ENCODE results near the gene HOXD3.

Gene HOXD3

DNA sequence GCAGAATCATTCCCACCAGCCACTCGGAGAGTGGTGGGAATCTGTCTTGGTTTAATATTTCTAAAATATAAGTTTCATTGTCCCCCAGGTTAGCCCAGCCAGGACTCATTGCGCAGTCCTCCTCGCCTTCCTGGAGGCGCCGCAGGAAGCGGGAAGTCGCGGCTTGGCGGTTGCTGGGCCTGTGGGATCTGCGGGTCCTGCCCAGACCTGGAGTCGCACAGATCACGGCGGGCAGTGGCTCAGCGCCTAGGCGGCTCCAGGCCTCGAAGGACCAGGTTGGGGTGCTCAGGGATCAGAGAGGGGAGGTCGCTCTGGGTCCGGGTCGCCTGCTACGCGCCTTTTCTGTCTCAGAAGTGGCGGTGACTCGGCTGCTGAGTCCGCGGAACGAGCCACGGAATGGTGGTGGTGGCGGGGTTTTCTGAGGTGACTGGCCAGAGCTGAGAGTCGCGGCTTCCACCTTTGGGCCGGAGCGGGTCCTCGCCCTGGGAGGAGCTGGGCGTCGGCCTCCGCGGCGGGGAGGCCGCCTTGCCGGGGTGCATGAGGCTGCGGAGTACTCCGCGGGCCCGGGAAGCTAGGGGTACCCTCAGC lies 2.6 kb downstream of the HOXD3 start:
- H3K27ac Mint-ChIP-seq = peak overlapping the region; percentile 95 to 99 (median 99)
- TF ChIP-seq, protein P1, sequence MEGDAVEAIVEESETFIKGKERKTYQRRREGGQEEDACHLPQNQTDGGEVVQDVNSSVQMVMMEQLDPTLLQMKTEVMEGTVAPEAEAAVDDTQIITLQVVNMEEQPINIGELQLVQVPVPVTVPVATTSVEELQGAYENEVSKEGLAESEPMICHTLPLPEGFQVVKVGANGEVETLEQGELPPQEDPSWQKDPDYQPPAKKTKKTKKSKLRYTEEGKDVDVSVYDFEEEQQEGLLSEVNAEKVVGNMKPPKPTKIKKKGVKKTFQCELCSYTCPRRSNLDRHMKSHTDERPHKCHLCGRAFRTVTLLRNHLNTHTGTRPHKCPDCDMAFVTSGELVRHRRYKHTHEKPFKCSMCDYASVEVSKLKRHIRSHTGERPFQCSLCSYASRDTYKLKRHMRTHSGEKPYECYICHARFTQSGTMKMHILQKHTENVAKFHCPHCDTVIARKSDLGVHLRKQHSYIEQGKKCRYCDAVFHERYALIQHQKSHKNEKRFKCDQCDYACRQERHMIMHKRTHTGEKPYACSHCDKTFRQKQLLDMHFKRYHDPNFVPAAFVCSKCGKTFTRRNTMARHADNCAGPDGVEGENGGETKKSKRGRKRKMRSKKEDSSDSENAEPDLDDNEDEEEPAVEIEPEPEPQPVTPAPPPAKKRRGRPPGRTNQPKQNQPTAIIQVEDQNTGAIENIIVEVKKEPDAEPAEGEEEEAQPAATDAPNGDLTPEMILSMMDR (IDR thresholded peaks at IDR 0.05; ENCODE audit: unreplicated experiment in 3 of 3) = no peak
- peaks cover 24% of the 10 kb centered on the region for H3K36me3 Mint-ChIP-seq (ENCODE audit: low read depth)
- H3K9me3 Mint-ChIP-seq = no peaks in the 10 kb centered on the region
- peaks cover 73% of the 10 kb centered on the region for H3K4me1 Mint-ChIP-seq
- peak overlapping the region; percentile 84 to 89 (median 88) for H3K4me3 Mint-ChIP-seq
- H3K27me3 Mint-ChIP-seq (ENCODE audit: low read depth) = peaks cover 19% of the 10 kb centered on the region

DNA sequence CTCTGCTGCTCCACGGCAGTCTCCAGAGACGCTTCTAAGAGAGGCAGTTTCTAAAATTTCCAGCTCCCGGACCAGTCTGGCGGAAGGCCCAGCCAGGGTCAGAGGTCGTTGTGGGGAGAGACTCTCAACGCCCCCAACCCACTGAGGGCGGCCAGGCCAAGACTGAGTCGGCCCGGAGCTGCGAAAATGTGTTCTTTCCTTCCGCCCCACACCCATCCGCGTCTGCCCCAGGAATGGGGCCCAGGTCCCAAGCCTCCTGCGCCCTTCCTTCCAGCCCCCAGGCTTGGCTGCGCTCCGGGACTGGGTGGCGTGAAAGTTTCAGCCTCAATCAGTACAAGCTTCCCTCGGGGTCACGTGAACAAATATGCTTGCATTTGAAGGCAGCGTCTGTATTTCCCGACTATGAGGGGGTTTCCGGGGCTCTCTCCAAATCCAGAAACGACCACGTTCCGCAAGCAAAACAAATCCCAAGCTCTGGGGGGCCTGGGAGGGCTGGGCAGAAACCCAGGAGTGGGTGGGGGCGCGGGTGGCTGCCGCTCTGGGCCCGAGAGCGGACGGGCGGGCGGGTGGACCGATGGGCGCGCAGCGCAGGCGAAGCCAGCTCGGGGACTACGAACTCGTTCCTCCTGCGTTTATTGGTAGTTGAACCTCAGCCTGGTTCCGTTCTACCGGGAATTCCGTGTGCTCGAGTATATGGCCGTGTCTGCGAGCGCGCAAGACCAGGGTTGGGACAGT lies 3.3 kb downstream of the HOXD3 start:
- Mint-ChIP-seq H3K9me3 (no peaks in the 10 kb centered on the region), H3K4me1 (peaks cover 73% of the 10 kb centered on the region), H3K4me3 (peak overlapping the region; percentile 84 to 89 (median 88)), H3K36me3 (ENCODE audit: low read depth) (peaks cover 18% of the 10 kb centered on the region), H3K27me3 (ENCODE audit: low read depth) (peaks cover 19% of the 10 kb centered on the region), H3K27ac (peak overlapping the region; percentile 95 to 99 (median 99))
- TF ChIP-seq, protein P1 (IDR thresholded peaks at IDR 0.05; ENCODE audit: unreplicated experiment in 3 of 3) = no peak

DNA sequence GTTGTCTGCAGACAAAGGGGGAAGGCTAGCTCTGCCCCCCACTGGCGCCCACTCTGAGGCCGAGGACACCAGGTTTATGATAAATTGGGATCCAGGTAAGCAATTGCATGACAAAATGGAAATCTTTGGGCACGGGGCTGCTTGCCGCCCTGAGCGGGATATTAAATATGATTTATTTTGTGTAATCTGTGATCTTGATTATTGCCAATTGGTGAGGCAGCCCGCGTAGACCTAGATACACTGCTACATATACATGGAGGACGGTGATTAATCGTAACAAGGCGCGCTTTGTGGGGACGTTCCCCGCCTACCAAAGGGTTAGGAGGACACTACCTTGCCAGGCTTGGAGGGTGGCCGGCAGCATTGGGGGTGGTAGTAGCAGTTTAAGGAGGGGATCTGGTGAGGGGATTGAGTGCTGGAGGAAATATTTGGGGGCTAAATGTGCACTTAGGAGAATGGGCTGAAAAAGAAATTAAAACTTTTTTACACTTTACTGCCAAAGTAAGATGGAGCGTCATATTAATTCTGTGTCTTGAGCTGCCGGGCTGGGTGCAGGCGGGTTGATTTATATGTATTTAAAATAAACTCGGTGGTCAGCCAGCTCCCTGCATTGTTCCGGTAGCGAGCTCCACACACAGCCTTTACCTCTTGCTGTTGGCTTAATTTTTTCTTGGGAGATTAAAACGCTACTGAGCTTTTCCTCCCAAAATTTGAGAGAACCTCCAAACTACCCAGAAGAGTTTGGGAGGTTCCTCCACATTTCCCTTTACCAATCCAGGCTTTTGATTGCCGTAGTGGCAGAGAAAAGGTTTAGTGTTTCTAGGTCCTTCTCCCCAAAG lies 4.1 kb downstream of the HOXD3 start:
- Mint-ChIP-seq H3K9me3 (no peaks in the 10 kb centered on the region), H3K27ac (peak overlapping the region; percentile 95 to 99 (median 99)), H3K4me1 (peaks cover 73% of the 10 kb centered on the region), H3K27me3 (ENCODE audit: low read depth) (peaks cover 19% of the 10 kb centered on the region), H3K4me3 (peak overlapping the region; percentile 84 to 89 (median 88)), H3K36me3 (ENCODE audit: low read depth) (peaks cover 14% of the 10 kb centered on the region)
- TF ChIP-seq, protein P1 (IDR thresholded peaks at IDR 0.05; ENCODE audit: unreplicated experiment in 3 of 3) = no peak

DNA sequence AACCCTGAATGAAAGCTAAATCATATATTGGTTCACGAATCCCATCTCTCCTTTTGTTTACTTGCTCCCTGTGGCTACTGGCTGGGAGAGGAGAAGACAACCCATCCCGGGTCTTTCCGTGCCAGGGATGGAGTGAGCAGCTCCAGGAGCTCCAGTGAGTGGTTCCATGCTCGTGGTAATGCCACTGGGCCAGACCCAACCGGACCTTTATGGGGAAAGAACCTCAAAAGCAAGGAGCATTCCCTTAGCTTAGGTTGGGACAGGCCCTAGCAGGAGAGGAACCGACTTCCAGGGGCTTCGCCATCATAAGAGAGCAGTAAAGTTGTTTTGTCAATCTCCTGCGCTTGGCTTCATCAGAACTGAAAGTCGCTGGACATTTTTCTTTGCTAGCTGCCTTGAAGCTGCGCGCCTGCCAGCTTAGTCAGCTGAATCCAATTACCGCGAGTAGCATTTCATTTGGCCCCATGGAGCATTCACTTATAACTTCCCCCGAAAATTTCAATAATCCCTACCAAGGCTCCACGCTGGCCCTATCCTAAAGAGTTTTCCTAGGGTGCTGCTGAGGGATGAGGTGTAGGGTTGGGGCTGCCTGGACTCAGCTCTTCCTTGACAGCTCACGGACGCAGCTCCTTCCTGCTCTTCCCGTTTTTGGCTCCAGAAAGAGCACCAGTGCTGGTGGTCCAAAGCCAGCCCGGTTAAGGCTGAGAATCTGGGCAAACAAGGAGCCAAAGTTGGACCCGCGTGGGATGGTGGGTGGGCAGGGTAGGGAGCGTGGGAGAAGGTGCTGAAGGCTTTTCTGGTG lies 4.9 kb downstream of the HOXD3 start:
- TF ChIP-seq, protein P1 (IDR thresholded peaks at IDR 0.05; ENCODE audit: unreplicated experiment in 3 of 3) = no peak
- H3K27me3 Mint-ChIP-seq (ENCODE audit: low read depth) = peaks cover 22% of the 10 kb centered on the region
- H3K4me3 Mint-ChIP-seq = peak overlapping the region; percentile 84 to 89 (median 88)
- H3K27ac Mint-ChIP-seq = peak overlapping the region; percentile 95 to 99 (median 99)
- H3K36me3 Mint-ChIP-seq (ENCODE audit: low read depth) = peaks cover 17% of the 10 kb centered on the region
- H3K9me3 Mint-ChIP-seq = no peaks in the 10 kb centered on the region
- peaks cover 74% of the 10 kb centered on the region for H3K4me1 Mint-ChIP-seq

DNA sequence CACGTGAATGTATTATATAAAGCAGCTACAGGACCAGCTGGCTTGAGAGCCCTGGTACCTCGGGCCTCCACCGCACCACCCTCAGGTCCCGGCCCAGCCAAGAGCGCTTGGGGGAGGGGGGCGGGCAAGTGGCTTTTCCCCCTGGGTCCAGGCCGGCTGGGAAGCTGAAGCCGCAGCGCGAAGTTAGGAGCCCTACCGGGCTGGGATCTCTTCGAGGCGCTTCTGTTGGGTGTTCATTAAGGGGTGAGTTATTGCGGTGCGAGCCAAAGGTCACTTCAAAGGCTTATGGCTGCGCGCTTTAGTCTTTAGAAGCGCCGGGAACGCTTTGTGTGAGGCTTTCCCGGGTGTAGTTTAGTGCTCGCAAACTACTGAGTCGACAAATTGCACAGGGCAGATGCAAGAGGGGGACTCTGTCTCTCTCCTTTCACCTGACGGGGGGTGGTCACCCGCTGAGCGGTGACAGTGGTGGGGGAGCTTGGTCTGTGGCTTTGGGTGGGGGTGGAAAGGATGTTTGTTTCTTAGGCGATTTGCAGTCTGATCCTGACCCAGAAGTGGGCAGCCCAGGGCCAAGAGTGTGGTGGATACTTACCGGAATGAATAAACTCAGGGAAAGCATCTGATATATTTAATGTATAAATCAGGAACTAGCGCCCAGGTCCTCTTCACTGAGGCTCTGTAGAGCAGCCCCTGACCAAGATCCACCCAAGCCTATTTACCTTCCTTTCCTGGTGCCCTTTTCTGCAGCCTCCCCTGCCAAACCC lies 6.0 kb downstream of the HOXD3 start:
- TF ChIP-seq, protein P1 (IDR thresholded peaks at IDR 0.05; ENCODE audit: unreplicated experiment in 3 of 3) = no peak
- H3K4me3 Mint-ChIP-seq = peak overlapping the region; percentile 83 to 84 (median 84)
- H3K9me3 Mint-ChIP-seq = no peaks in the 10 kb centered on the region
- H3K27me3 Mint-ChIP-seq (ENCODE audit: low read depth) = peaks cover 23% of the 10 kb centered on the region
- H3K27ac Mint-ChIP-seq = peak overlapping the region; percentile 95 to 99 (median 99)
- peaks cover 27% of the 10 kb centered on the region for H3K36me3 Mint-ChIP-seq (ENCODE audit: low read depth)
- H3K4me1 Mint-ChIP-seq = peaks cover 77% of the 10 kb centered on the region
